ENCODE measurements around the gene PPARG. TPM values are rescaled to one million over a fixed set of nuclear protein-coding genes. Genes with fewer than 3 reads are reported as not detected.

Gene PPARG
- total and polyA plus RNA-seq, 2 of the 13 experiments (the other 11 are each of a cell fraction or from before 2014, with no cell fraction given): 13.9 to 58.3 TPM

DNA sequence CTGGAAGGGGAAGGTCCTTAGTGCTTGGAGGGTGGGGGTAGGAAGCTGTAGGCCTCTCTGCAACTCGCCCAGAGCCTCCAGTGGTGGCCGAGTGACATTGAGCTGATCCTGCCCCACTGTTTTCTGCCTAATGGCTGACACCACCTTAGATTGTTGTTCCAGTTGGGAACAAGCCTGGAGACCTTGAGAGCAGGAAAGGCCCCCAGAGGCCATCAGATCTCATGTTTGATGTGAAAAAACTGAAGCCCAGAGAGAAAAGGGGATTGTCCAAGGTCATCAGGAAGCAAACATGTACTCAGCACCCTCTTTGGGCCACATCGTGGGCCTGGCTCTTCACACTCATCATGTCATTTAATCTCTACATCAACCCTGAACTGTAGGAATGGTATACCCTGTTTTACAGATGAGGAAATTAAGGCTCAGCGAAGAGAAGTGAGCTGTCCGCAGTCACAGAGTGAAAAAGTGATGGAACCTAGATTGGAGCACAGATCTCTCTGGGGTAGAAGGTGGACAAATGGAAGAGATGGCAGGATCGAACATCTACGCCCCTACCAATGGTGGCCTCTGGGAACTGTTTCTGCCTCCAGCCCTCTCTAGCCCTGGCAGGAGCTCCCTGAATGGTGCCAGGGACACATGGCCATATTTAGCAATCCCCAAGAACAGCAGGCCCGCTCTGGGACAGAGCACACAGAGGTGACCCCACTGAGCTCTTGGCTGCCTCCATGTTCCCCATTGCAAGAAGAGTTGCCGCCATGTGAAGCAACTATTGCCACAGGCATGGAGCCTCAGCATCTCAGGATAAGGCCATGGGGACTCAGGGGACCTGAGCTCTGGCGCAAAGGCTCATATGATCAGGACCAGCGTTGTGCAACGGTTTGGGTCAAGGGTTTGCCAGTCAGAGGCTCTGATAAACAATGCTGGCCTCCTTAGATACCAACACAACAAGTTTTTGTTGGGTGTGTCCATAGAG, 163.8 kb downstream of the PPARG start (continued):
- TF ChIP-seq HNF1A (IDR thresholded peaks at IDR 0.05; ENCODE audit: low read depth) (no peak), HNF1A (CRISPR knock-in tag; IDR thresholded peaks at IDR 0.05; ENCODE audit: borderline replicate concordance) (0 out of 2 replicates have a peak, but pooled peaks have one; percentile 46), ZNF839 (CRISPR knock-in tag; IDR thresholded peaks at IDR 0.05; ENCODE audit: borderline replicate concordance) (no peak), GPBP1L1 (CRISPR knock-in tag; IDR thresholded peaks at IDR 0.05) (no peak), ZNF296 (CRISPR knock-in tag; conservative IDR thresholded peaks at IDR 0.05) (no peak), NFKBIZ (CRISPR knock-in tag; IDR thresholded peaks at IDR 0.05) (no peak), ZBTB34 (CRISPR knock-in tag; IDR thresholded peaks at IDR 0.05) (no peak), NCOA1 (CRISPR knock-in tag; IDR thresholded peaks at IDR 0.05) (no peak), SRSF1 (optimal IDR thresholded peaks at IDR 0.05; ENCODE audit: low read depth, low read length) (no peak), SETDB1 (CRISPR knock-in tag; IDR thresholded peaks at IDR 0.05; ENCODE audit: borderline replicate concordance) (no peak), SMC3 (IDR thresholded peaks at IDR 0.05; ENCODE audit: low read length) (no peak; the same call in 1 of the 2 replicates), MYNN (CRISPR knock-in tag; IDR thresholded peaks at IDR 0.05; ENCODE audit: low read depth) (no peak), ETV5 (CRISPR knock-in tag; IDR thresholded peaks at IDR 0.05; ENCODE audit: borderline replicate concordance) (peak; percentile 94; the same call in 1 of the 2 replicates), DPF2 (CRISPR knock-in tag; IDR thresholded peaks at IDR 0.05; ENCODE audit: borderline replicate concordance, low read depth) (peak; percentile 68), FOXO1 (CRISPR knock-in tag; IDR thresholded peaks at IDR 0.05) (peak; percentile 90), EEA1 (CRISPR knock-in tag; IDR thresholded peaks at IDR 0.05; ENCODE audit: borderline replicate concordance) (no peak), GTF2F1 (IDR thresholded peaks at IDR 0.05; ENCODE audit: low read length) (no peak)
- TF ChIP-seq, protein P1, sequence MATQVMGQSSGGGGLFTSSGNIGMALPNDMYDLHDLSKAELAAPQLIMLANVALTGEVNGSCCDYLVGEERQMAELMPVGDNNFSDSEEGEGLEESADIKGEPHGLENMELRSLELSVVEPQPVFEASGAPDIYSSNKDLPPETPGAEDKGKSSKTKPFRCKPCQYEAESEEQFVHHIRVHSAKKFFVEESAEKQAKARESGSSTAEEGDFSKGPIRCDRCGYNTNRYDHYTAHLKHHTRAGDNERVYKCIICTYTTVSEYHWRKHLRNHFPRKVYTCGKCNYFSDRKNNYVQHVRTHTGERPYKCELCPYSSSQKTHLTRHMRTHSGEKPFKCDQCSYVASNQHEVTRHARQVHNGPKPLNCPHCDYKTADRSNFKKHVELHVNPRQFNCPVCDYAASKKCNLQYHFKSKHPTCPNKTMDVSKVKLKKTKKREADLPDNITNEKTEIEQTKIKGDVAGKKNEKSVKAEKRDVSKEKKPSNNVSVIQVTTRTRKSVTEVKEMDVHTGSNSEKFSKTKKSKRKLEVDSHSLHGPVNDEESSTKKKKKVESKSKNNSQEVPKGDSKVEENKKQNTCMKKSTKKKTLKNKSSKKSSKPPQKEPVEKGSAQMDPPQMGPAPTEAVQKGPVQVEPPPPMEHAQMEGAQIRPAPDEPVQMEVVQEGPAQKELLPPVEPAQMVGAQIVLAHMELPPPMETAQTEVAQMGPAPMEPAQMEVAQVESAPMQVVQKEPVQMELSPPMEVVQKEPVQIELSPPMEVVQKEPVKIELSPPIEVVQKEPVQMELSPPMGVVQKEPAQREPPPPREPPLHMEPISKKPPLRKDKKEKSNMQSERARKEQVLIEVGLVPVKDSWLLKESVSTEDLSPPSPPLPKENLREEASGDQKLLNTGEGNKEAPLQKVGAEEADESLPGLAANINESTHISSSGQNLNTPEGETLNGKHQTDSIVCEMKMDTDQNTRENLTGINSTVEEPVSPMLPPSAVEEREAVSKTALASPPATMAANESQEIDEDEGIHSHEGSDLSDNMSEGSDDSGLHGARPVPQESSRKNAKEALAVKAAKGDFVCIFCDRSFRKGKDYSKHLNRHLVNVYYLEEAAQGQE (IDR thresholded peaks at IDR 0.05; ENCODE audit: borderline replicate concordance in 1 of 2, low read depth in 1 of 2, low read length in 2 of 2): 0 out of 4 replicates have a peak, but pooled peaks of 1 of the 2 experiments have one; percentile 26

Measured in HepG2 (cell line).